DMS153 (cell line): Measurements from ENCODE around the gene GABPB1.
A peak's percentile ranks its signal among the peaks of the same experiment; 100 is the strongest.

Experiments used
- DNase-seq: peaks from one replicate; lab custom pipeline; 2025; lab: John Stamatoyannopoulos, UW

GABPB1 gene

DNA sequence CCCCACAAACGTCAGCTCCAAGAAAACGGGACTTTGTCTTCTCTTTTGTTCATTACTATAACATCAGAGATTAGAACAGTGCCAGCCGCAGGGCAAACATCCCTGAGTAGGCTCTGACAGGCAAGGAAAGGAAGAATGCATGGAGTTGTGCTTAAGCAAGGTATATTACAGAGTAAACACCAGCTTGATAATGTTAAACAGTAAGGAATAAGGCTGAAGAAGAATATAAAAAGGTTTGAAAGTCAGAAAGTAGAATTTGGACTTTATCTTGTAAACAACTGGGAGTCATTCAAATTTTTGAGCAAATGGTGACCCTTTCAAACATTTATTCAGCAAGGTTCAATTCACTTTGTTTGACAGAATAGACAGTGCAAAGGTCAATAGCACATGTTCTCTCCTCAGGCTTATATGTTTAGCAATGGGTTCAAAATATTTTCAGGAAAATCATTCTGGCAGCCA lies 11.0 kb downstream of the GABPB1 start:
- DNase-seq = no peak

GRCh38 chr15:50341616-50342136 lies 13.3 kb downstream of the GABPB1 start:
- no peak for DNase-seq

DNA sequence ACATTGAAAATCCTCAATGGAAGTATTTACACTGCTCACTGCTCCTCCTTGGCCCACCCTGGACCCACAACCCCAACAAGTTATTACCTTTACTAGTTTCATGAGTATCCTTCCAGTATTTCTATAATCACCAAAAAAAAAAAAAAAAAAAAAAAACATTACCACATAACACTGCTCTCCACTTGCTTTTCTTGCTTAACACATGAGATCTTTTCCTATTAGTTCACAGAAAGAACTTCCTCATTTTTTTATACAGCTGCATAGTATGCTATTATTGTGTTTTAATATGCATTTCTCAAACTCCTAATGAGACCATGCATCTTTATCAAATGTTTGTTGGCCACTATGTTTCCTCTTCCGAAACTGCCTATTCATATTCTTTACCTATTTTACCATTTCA lies 14.6 kb downstream of the GABPB1 start:
- no peak for DNase-seq

GRCh38 chr15:50339717-50340116 lies 15.3 kb downstream of the GABPB1 start:
- DNase-seq = no peak

DNA sequence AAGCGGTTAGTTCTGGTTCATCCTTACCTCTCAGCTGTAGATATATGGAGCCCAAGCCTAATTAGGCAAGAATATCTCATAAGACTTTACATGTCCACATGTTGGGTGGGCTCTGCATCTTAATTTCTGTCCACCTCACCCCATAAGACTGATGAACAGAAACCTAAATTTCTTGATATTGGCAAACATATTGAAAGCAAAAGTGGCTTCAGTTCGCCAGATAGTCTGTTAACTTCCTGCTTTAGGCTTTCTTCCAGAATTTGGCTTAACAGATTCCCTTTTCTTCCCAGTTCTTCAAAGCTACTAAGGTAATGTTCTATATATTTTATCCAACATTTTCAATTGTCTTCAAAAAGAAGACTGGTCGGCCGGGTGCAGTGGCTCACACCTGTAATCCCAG lies 19.7 kb downstream of the GABPB1 start:
- no peak for DNase-seq

GRCh38 chr15:50333229-50333628 lies 21.8 kb downstream of the GABPB1 start:
- no peak for DNase-seq

- no peak for DNase-seq
Observed at GRCh38 chr15:50330921-50331320, 24.1 kb downstream of the GABPB1 start.

DNA sequence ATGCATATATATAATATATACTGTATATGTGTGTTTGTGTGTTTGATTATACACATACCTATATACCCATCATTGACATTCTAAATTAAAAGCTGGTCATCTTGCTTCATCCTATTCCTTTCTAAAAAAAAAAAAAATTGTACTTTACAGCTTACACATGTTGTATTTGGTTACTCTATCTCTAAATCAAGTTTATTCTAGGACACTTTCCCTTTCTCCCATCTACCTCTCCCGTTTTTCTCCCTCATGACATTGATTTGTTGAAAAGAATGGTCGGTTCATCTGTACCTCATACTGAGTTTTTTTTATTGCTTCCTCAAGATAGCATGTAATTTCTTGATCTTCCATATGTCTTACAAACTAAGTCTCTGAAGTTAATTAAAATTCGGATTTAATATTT lies 26.9 kb downstream of the GABPB1 start:
- no peak for DNase-seq

DNA sequence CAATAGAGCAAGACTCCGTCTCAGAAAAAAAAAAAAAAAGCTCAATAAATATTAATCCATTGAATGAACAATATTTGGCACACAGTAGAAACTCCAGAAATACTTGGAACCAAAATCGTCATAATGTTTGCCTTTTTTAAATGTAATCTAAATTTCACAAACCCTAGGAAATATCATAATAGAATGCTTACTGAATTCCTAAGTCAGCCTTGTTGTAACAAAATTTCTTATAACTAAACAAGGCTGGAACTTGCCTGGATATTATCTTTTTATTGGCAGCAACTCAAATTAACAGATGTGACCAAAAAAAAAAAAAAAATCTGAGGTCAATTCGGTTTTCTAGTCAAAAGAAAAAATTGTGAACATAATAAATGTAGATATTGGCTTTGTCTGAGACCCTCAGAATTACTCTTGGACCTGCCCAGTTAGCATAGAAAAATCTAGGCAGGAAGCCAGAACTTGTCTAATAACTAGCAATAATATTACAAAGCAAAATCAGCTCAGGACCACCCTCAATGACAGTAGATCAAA lies 33.3 kb downstream of the GABPB1 start:
- DNase-seq = no peak

GRCh38 chr15:50320504-50320903 lies 34.5 kb downstream of the GABPB1 start:
- DNase-seq = no peak

DNA sequence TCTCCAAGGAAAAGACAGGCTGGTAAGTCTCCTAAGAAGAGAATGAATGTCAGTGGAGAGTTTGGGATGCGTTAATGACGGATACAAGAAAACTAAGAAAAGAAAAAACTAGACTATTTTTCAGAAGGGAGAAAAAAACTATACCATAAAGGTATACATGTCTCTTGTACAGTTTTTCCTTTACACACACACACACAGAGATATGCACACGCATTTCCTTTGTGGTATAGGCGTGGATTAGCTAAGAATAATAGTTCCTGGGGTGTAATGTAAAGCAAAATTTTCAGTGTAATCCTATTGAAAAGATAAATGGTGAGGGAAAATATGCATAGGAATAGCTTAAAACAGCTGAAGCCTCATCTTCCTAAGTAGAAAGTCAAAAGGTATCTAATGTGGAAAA lies 36.3 kb downstream of the GABPB1 start:
- no peak for DNase-seq

DNA sequence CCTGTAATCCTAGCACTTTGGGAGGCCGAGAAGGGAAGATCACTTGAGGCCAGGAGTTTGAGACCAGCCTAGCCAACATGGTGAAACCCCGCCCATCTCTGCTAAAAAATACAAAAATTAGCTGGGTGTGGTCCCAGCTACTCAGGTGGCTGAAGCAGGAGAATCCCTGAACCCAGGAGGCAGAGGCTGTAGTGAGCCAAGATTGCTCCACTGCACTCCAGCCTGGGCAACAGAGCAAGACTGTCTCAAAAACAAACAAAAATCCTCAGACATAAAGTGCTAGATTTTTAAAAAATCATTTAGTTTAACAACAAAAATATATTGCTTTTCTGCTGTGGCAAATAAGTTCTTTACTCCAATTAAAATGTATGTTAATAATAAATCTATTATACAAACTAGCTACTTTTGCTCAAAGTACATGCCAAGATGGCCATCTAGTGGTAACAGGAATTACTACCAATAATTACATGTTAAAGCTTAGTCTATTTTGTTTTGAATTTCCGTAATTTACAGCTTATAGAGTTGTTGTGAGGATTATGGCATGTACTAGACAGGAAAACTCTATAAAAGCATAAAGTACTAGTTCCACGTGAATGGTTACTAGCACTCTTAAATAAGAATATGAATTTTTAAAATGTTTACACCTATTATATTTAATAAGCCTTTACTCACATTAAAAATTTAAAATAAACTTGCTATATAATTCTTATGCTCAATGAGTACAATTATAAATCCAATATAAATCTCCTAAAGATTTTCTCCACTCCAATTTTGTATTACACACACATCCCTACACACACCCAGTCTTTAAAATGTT lies 39.0 kb downstream of the GABPB1 start:
- peak; percentile 8 for DNase-seq

DNA sequence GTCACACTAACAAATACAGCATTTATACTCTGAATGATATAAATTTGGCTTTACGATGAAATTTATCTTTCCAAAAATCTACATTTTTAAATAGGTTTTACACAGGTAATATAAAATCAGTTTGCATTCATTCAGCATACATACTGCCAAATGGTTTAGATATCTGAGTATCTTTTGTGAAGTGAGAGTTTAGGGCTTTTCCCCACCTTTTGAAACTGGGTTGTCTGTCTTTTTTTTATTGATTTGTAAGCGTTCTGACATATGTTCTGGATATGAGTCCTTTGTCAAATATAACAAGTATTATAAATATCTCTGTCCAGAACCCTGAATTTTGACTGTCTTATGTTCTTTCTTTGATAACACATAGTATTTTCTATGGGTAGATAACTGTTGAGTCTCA lies 42.4 kb downstream of the GABPB1 start:
- DNase-seq = no peak

- no peak for DNase-seq
Observed at GRCh38 chr15:50307799-50308198, 47.2 kb downstream of the GABPB1 start.

DNA sequence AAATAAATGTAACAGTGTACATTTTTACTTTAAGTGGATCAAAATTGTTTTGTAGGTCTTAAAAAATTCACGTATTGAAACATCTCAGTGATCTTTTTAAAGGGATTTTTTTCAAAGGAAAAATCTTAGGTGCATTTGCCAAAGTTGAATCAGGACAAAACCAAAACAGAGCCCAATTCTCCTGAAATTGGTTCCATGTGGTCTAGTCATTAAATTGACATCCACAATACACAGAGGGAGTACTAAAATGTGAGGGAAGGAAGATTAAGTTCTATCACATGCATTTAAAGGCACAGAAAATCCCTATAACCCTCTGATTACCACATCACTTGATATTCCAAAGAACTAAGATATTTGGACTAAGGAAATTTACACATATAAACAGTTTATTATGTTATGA lies 50.2 kb downstream of the GABPB1 start:
- DNase-seq = no peak

GRCh38 chr15:50302581-50302980 lies 52.4 kb downstream of the GABPB1 start:
- DNase-seq = no peak

DNA sequence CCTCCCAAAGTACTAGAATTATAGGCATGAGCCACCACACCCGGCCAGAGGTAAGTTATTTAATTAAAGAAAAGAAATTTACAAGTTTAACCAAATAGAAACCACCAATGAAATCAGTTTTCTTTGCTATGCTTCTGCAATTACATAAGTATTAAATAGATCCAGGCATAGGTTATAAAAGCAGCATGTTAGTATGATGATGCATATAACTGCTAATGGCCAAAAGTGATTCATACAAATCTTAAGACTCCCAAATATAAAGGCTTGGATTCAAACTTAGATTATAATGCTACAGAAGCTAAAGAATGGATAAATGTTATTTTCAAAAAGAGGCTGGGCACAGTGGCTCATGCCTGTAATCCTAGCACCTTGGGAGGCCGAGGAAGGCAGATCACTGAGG lies 56.7 kb downstream of the GABPB1 start:
- DNase-seq = no peak

- DNase-seq = no peak
Observed at GRCh38 chr15:50295966-50296365, 59.0 kb downstream of the GABPB1 start.

GRCh38 chr15:50289749-50290148 lies 65.2 kb downstream of the GABPB1 start:
- DNase-seq = no peak

GRCh38 chr15:50287324-50288116 lies 67.5 kb downstream of the GABPB1 start:
- no peak for DNase-seq

- no peak for DNase-seq
Observed at GRCh38 chr15:50281427-50281826, 73.6 kb downstream of the GABPB1 start.

GRCh38 chr15:50280271-50280670 lies 74.7 kb downstream of the GABPB1 start:
- DNase-seq = no peak

GRCh38 chr15:50278496-50278895 lies 76.5 kb downstream of the GABPB1 start:
- DNase-seq = no peak
